NCI-H1417 treated with DMSO at 0.1 percent for 48 hours (cell line): Measurements from ENCODE around the gene AMOTL1.
"Not testable (repeated sequence)": the region's sequence is repeated elsewhere in the genome, so short reads cannot be mapped to it uniquely, and the experiment has no call there.

Source experiments
- DNase-seq: peaks from one replicate; lab custom pipeline; 2025; lab: John Stamatoyannopoulos, UW

Gene AMOTL1

DNA sequence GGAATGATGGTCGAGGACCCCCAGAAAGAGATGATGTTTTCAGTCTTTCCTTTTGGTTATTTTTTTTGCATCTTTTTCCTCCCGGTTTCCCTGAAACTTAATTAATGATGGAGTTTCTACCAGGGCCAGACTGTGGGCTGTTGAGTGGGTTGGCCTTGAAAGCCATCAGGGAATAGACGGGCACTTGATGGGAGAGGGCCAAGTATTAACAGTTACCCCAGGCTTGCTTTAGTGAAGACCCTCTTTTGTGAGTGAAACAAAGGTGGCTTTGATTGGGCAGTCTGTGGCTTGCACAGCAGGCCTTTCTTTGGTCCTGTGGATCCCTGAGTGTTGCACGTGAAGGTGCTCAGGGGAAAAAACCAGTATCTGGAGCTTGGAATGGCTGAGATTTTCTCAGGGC is 56.9 kb downstream of the AMOTL1 start:
- DNase-seq: no peak

- DNase-seq: no peak
Observed at GRCh38 chr11:94825481-94825880, 57.3 kb downstream of the AMOTL1 start.

GRCh38 chr11:94826415-94826814 is 58.3 kb downstream of the AMOTL1 start:
- DNase-seq: no peak

GRCh38 chr11:94828088-94828487 is 59.9 kb downstream of the AMOTL1 start:
- no peak for DNase-seq

DNA sequence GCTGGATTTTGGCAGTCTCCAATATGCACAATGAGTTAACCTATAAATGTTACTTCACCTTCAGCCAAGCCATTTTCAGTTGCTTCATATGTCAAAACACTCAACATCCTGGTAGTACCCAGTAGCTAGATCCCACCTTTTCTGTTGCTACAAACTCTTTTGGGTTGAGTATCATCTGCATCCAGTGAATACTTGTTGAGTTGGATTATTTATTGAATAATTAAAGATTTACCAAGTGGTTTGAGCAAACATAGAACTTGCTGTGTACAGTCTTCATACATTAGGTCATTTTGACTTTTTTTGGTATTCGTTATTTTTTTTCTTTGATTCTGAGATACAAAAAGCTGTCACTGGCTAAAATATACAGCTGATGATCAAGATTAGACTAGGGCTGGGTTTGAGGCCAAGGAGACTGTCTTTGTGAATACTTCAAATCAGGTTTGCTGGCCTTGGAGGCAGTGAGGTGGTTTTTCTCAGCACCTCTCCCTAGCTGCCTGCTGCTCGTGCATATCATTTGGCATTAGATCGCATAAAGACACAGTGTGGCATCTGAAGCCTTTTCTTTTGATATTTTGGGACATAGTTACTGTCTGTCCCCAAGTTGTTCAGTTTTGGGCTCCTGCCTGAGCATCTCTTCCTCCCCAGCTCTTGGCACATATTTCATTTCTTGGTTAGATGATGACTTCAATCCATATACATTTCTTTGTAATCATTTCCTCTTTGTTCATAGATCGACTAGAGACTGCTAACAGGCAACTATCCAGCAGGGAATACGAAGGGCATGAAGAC is 62.8 kb downstream of the AMOTL1 start:
- no peak for DNase-seq

GRCh38 chr11:94831529-94831928 is 63.4 kb downstream of the AMOTL1 start:
- DNase-seq: no peak

GRCh38 chr11:94832604-94833235 is 64.6 kb downstream of the AMOTL1 start:
- DNase-seq: no peak

DNA sequence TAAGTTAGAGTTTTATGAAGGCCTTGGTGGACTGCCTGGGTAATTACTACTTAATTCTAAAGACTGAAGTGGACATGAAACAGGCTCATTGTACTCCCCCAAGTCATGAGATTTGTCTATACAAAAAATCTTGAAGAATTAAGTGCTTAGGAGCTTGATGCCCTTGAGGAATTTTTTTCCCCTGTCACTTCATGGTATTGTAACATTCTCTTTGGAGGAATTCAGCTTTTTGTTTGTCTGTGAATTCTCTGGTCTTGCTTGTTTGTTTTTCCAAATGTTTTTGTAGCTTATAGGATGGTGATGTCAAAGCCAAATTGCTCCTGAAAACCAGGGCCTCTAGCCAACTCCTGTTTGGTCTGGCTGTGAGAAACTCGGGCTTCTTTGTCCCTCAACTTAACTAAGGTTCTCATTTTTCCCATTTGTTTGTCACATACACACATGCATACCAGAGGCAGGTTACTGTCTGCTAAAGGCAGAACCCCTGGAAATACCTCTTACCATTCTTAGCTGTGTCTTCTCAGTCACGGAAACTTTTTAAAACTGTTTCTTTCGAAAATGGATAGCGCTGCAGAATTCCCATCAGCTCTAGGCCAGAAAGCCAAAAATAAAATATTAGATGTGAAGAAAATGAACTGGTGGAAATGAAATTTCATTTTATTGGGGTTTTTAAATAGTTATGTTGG is 66.9 kb downstream of the AMOTL1 start:
- DNase-seq: no peak

- no peak for DNase-seq
Observed at GRCh38 chr11:94835594-94835927, 67.4 kb downstream of the AMOTL1 start.

GRCh38 chr11:94837317-94837716 is 69.2 kb downstream of the AMOTL1 start:
- no peak for DNase-seq

- DNase-seq: no peak
Observed at GRCh38 chr11:94838027-94838731, 70.0 kb downstream of the AMOTL1 start.

- DNase-seq: no peak
Observed at GRCh38 chr11:94840209-94840608, 72.1 kb downstream of the AMOTL1 start.

GRCh38 chr11:94844031-94844430 is 75.9 kb downstream of the AMOTL1 start:
- no peak for DNase-seq

- DNase-seq: no peak
Observed at GRCh38 chr11:94845622-94846021, 77.5 kb downstream of the AMOTL1 start.

DNA sequence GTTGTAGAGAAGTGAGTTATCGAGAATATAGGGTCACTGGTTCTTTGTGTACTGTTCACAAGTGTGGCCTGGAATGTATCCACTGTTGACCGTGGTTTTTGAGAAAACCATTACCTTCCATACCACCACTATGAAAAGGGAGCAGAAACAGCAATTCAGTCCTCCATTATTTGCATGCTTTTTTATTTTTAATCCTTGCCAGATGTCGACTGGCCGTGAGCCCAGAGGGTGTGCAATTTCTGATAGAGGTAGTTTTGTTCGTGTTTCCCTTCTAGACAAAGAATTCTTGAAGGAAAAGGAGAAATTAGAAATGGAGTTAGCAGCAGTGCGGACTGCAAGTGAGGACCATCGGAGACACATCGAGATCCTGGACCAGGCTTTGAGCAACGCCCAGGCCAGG is 81.7 kb downstream of the AMOTL1 start:
- no peak for DNase-seq

- no peak for DNase-seq
Observed at GRCh38 chr11:94851864-94852636, 83.9 kb downstream of the AMOTL1 start.

- DNase-seq: not testable (repeated sequence)
Observed at GRCh38 chr11:94853288-94853687, 85.1 kb downstream of the AMOTL1 start.

- DNase-seq: no peak
Observed at GRCh38 chr11:94853836-94854235, 85.7 kb downstream of the AMOTL1 start.

- no peak for DNase-seq
Observed at GRCh38 chr11:94854770-94855633, 86.8 kb downstream of the AMOTL1 start.

- DNase-seq: no peak
Observed at GRCh38 chr11:94855666-94856065, 87.5 kb downstream of the AMOTL1 start.

DNA sequence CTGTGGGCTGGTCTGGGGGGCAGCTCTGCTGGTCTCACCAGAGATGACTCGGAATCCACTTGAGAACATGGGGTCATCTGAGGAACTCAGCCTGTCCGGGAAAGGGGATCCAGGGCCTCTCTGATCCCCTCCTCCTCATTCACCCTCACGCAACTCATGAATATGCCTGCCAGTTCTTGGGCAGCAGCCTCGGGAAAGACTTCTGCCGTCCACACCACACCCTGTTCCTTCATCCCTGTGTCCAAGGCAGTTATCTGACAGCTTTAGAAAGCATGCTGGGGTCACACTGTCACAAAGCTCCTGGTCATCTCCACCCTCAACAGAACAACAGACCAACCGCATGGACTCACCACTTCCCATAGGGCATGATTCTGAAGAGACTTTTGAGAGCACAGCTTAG is 88.3 kb downstream of the AMOTL1 start:
- no peak for DNase-seq
